ENCODE measurements around the gene RGS19. TPM values are rescaled to one million over a fixed set of nuclear protein-coding genes. Genes with fewer than 3 reads are reported as not detected.

RGS19 gene
- total and polyA plus RNA-seq, 2 of the 8 experiments (the other 6 are each of a cell fraction or from before 2014, with no cell fraction given) = 12.7 to 16.8 TPM

DNA sequence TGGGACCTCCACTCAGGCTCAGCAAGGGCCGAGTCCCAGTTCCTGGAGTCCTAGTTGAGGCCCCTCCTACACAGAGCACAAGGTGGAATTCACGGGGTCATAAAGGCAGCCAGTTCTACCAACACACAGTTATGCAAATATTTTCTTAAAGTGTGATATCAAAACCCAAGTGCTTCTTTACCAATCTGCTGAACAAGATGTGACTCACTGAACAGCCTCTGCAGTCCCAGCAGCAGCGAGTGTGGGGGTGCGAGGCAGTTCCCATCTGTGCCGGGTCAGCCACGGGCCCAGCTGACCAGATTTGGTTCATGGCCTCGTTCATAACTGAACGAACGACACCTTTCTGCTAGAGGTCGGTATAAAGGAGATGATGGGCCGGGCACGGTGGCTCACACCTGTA, 20.8 kb downstream of the RGS19 start:
- H3K36me3 ChIP-seq (ENCODE audit: control insufficient read depth in 2 of 4, insufficient read depth in 4 of 4, low read length in 3 of 4) = no peaks in the 10 kb centered on the region
- no peak overlapping the region for H4K91ac ChIP-seq (replicated peaks; ENCODE audit: insufficient read length, low read length)
- no peak overlapping the region for H3K14ac ChIP-seq (ENCODE audit: insufficient read length)
- DNase-seq (ENCODE audit: low read depth in 1 of 2, low spot score in 2 of 2) (no peak), FAIRE-seq (no peak)
- H3K27ac ChIP-seq (ENCODE audit: low read depth, low read length) = no peak overlapping the region
- 87% methylated on average over 12 of the region's 12 CpGs; no CpG with 5 or more reads in 1 of the 2 experiments for WGBS, 2 experiments (ENCODE audit: extremely low coverage in 1 of 2, insufficient coverage in 1 of 2, insufficient read length in 1 of 2, insufficient replicate concordance in 2 of 2, low coverage in 1 of 2, low lambda C conversion rate in 2 of 2, missing lambda C conversion rate in 1 of 2)
- no peak overlapping the region for H2BK15ac ChIP-seq (ENCODE audit: low read length)
- H2BK120ac ChIP-seq (replicated peaks; ENCODE audit: low read depth, low read length) = no peak overlapping the region
- no peak overlapping the region for H2AK5ac ChIP-seq (ENCODE audit: low read depth, low read length)
- H4K8ac ChIP-seq (ENCODE audit: extremely low read depth, insufficient read depth, low read length) = no peak overlapping the region; the same call in 1 of the 2 replicates
- no peak overlapping the region for H3K4me2 ChIP-seq (ENCODE audit: insufficient read depth in 1 of 2, low read depth in 2 of 2, low read length in 2 of 2)
- H3K9ac ChIP-seq (replicated peaks in 1 of 4; ENCODE audit: extremely low read depth in 1 of 4, low read depth in 3 of 4, low read length in 3 of 4) = no peak overlapping the region
- no peaks in the 10 kb centered on the region for H3K79me1 ChIP-seq (ENCODE audit: low read depth, low read length)
- H3K4me1 ChIP-seq (replicated peaks in 1 of 4; ENCODE audit: control insufficient read depth in 3 of 4, insufficient read depth in 4 of 4, low read length in 3 of 4) = peaks cover 0 to 22% (median 14%) of the 10 kb centered on the region in 4 experiments; a peak in 6 of 7 replicates
- H2BK12ac ChIP-seq (ENCODE audit: low read depth, low read length) = no peak overlapping the region
- H3K9me3 ChIP-seq (ENCODE audit: insufficient read depth in 2 of 2, low read depth in 1 of 2, low read length in 1 of 2) = no peaks in the 10 kb centered on the region
- H2AFZ ChIP-seq (ENCODE audit: low read length) = no peak overlapping the region
- no peak overlapping the region for H4K5ac ChIP-seq (ENCODE audit: insufficient read length, low read depth, low read length)
- POLR2A ChIA-PET (ENCODE audit: partially characterized antibody) = no interaction called here
- H3K18ac ChIP-seq (ENCODE audit: extremely low read depth, low read length) = no peak overlapping the region
- H3K23ac ChIP-seq (ENCODE audit: insufficient read length) = no peak overlapping the region
- H4K20me1 ChIP-seq (replicated peaks in 1 of 2; ENCODE audit: control insufficient read depth in 1 of 2, insufficient read depth in 2 of 2, low read length in 2 of 2) = no peaks in the 10 kb centered on the region
- no peak overlapping the region for H3K4ac ChIP-seq (replicated peaks; ENCODE audit: insufficient read length, low read depth, low read length)
- no peaks in the 10 kb centered on the region for H3K79me2 ChIP-seq (ENCODE audit: control insufficient read depth in 1 of 2, insufficient read depth in 2 of 2, low read length in 2 of 2)
- H2BK20ac ChIP-seq (ENCODE audit: low read length) = no peak overlapping the region
- no peak overlapping the region for H3K4me3 ChIP-seq (ENCODE audit: extremely low read depth in 1 of 4, insufficient read depth in 2 of 4, low read depth in 3 of 4, low read length in 4 of 4)
- H3K23me2 ChIP-seq (ENCODE audit: low read depth, low read length) = no peaks in the 10 kb centered on the region; the same call in 1 of the 2 replicates
- H2BK5ac ChIP-seq (ENCODE audit: low read depth, low read length) = no peak overlapping the region
- CTCF ChIA-PET (ENCODE audit: partially characterized antibody) = interaction anchor here (1.0 to 15.0 kb wide), 9 partner anchors 8 to 521 kb away, joined by 3 to 139 read pairs (median 6); partner anchors contain the start of genes C20orf204, LKAAEAR1, OPRL1 and PRPF6
- peaks cover 0 to 2% (median 0%) of the 10 kb centered on the region in 4 experiments; a peak in 2 of 7 replicates for H3K27me3 ChIP-seq (replicated peaks in 1 of 4; ENCODE audit: control insufficient read depth in 3 of 4, extremely low read depth in 1 of 4, insufficient read depth in 3 of 4, low read length in 3 of 4)
- no peak overlapping the region for H3K56ac ChIP-seq (replicated peaks; ENCODE audit: insufficient read length, low read depth, low read length)
- TF ChIP-seq CBX5 (IDR thresholded peaks at IDR 0.05; ENCODE audit: low read depth, low read length) (no peak), RAD21 (IDR thresholded peaks at IDR 0.05 in 1 of 2, conservative IDR thresholded peaks at IDR 0.05 in 1 of 2; ENCODE audit: low read depth in 2 of 2, low read length in 2 of 2) (no peak), POLR2A (IDR thresholded peaks at IDR 0.05; ENCODE audit: control extremely low read depth in 1 of 2, low read depth in 2 of 2, low read length in 2 of 2) (no peak), SIN3A (conservative IDR thresholded peaks at IDR 0.05 in 1 of 2, IDR thresholded peaks at IDR 0.05 in 1 of 2; ENCODE audit: low read depth in 1 of 2, low read length in 2 of 2) (no peak), GTF2F1 (IDR thresholded peaks at IDR 0.05; ENCODE audit: borderline replicate concordance, low read depth, low read length) (no peak), SUZ12 (IDR thresholded peaks at IDR 0.05; ENCODE audit: low read length) (no peak), CHD2 (IDR thresholded peaks at IDR 0.05; ENCODE audit: low read length) (no peak)
